Inflammatory macrophage (primary cell): Measurements from ENCODE around the gene NCOA7.
"Not testable (repeated sequence)": the region's sequence is repeated elsewhere in the genome, so short reads cannot be mapped to it uniquely, and the experiment has no call there.

Experiments
- DNase-seq, 2 donors: peaks; one replicate each; pipeline ENCODE4 v3.0.0-alpha.2; 2020 to 2022

Gene NCOA7

DNA sequence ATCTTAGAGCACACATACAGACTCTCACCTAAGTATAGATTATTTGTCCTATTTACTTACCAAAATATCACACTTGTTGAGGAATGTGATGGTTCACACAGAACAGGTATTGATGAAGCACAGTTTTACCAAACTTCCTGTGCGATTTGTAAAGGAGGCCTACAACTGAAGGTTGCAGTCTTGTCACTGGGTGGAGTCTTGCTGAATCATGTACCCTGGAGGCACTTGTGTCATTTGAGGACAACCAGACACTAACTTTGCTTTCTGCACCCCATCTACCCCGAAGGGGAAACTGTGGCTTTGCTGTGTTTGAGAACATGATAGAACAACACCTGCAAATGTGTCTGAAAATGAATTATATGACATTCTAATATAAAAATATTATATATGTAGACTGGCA, 133.4 kb downstream of the NCOA7 start:
- no peak for DNase-seq

DNA sequence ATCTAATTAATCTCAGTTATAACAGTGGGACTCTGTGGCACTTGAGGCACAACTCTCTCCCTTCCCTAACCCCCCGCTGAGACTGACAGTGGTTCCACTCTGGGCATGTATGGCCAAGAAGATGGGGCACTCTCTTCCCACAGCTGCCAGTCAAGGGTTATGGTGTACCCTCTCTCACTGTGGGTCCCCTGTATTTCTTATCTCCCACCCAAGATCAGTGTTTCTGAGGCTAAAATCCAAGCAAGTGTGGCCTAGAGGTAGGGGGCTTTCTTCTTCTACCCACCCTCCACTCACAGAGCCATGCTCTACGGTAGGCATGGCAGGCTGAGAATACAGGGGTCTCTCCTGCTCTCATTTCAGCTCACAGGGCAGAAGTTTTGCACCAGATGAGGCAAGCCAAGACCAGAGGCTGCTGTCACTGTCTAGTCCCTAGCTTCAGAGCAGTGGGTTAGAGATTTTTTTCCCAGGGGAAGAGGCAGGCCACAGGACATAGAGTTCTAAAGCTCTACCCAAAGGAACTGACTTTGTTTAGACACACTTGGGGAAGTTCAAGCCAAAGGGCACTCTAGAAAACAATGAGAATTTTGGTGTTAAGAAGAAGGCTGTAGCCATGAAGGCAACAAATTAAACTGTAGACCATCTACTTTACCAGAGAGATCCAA, 134.1 kb downstream of the NCOA7 start:
- no peak for DNase-seq

DNA sequence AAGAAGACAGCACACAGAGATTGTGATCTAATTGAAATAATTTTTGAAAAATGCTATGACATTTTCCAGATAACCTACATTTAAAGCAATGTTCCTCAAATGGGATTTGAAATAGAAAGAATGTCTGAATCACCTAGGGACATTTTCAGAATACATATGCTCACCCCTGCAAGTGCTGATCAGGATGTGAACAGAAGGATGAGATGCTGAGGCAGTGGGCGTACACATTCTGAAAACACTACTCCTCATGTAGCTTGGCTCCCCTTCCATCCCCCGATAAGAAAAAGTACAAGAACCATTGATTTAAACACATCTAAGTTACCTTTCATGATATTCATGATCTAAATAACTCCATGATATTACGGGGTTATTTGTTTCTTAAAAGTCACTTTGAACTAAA, 136.0 kb downstream of the NCOA7 start:
- DNase-seq, result no peak

DNA sequence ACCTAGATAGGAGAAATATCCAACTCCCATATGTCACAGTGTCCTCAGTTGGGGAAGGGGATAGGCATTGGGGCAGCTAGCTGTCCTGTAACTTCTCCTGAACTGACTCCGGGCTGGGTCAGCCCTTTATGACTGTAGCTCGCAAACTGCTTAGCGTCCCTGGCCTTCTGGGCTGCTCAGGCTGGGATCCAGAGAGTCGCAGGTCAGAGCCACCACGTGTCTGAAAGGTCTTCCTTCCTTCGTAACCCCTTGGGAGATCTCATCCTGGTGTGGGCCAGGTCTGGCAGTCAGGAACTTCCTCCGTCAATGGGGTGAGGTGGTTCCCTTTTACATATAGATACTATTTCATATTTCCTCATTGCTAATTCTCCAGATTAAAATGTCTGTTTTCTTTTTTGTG, 137.0 kb downstream of the NCOA7 start:
- DNase-seq, result peak; percentile 25 to 37

DNA sequence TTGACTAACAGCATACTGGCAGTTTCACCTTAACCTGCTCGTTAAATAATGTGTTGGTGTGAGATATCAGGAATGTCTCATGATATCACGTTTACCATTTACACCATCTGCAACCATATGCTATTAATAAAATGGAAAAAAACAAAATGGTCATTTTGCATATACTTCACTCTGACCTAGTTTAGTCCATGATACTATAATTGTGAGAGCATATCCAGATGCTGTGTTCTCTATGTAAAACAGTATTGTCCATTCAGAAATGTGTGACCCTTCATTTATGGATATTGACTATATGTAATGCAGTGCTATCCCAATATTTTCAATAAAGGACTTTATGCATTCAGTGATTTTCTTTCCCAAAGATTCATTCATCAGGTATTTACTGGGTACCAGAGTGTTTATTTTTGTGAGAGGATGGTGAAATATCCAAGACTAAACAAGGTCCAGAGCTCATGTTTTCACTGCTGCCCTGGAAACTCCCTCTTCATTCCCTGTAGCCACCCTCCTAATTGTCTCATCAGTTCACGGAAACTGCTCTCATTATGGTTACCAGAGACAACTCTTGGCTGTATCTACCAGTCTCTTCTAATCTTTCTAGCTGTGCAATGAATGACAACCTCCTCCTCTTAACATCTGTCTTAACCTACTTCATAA, 140.1 kb downstream of the NCOA7 start:
- DNase-seq, result no peak

DNA sequence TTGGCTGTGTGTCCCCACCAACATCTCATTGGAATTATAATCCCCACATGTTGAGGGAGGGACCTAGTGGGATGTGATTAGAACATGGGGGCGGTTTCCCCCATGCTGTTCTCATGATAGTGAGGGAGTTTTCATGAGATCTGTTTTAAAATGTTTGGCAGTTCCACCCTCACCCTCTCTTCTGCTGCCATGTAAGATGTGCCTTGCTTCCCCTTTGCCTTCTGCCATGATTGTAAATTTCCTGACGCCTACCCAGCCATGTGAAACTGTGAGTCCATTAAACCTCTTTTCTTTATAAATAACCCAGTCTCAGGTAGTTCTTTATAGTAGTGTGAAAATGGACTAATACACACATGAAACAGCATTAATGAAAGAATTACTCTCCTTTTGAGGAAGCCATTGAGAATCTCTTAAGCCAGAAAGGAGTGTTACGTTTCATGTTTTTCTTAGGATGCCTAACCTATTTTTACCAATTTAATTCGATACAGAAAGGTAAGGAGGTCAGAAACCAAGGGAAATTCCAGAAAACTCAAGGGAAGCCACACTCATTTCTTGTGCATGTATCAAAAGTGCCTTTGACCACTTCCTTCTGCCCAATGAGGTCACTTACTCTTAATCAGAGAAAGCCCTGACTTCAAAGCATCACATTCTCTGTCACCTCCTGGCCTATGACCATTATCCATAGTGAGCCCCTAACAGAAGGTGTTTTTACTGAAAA, 141.1 kb downstream of the NCOA7 start:
- DNase-seq, result no peak

DNA sequence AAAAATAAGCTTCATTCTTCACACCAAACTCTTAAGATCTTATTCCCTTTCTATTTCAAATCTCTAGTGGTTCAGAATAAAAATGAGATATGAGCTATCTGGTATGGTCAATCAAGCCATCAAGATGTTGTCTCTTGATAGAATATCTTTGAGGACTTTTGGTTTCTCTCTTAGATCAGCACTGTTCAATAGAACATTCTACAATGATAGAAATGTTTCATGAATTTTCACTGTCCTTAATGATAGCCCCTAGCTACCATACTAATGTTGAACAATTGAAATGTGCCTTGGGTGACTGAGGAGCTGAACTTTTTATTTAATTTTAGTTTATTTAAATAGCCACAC, 141.7 kb downstream of the NCOA7 start:
- no peak for DNase-seq

DNA sequence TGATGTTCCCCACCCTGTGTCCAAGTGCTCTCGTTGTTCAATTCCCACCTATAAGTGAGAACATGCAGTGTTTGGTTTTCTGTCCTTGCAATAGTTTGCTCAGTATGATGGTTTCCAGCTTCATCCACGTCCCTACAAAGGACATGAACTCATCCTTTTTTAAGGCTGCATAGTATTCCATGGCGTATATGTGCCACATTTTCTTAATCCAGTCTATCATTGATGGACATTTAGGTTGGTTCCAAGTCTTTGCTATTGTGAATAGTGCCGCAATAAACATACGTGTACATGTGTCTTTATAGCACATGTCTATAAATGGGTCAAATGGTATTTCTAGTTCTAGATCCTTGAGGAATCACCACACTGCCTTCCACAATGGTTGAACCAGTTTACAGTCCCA, 144.8 kb downstream of the NCOA7 start:
- DNase-seq, result not testable (repeated sequence)

DNA sequence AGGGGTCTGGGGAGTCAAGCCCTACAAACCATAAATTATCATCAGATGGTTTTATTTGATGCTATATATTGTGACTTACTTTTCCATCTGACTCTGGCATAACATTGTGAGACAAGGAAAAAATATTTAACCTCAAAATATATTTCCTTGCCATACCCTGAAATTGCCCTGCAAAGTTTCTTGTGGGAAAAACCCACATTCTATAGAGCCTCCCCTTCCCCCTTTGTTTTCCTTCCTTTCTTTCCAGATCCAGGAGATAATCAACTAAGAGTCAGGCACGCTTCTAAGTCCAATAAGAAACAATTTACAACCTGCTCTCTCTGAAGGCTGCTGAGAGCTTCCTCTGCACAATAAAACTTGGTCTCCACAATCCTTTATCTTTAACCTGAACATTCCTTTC, 148.3 kb downstream of the NCOA7 start:
- no peak for DNase-seq

DNA sequence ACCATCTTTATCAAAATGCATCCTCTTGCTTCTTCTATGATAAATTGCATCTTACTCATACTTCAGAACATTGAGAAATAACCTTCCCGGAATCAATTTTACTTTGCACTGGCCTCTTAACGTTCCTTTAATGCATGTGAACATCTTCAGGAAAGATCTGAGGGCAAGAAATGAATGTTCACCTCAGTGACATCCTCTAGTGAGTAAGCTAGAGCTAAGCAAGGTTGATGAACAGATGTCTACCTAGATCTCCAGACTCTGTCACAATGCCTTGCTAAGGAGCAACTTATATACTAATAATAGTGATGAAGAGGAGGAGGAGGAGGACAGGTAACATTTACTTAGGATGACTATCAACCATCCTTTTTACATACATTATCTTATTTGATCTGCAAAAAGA, 149.0 kb downstream of the NCOA7 start:
- no peak for DNase-seq

DNA sequence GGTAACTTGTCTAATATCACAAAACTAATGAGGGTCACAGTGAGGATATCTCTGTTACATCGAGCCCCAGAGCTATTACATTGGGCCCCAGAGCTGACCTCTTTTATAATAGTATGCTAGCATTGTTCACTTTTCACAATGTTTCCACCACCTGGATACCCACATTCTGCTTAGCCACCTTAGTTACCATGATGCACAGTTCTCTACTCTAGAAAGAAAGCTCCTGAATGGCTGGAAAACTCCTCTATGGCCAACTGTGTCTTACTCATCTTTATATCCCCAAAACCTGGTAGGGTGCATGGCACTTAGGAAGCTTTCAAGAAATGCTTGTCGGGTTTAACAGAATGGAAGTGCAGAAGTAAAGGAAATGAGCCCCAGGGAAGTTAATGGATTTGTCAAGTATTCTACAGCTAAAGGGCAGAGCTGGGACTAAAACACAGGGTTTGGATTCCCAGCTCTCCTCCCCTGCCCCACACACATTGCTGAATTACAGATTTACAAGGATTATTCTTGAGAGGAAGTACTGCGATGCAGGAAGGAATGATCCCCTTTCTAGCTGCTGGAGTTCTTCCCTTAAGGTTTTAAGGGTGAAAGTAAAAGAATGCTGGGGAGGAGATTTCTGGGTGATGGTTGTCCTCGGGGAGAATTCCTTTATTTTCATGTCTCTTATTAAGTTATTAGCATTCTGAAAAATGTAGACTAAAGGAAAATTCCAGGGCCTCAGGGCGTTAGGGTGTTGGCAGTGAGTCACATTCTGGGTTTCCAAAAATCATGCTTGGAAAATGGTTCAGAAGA, 149.7 kb downstream of the NCOA7 start:
- DNase-seq, result no peak

DNA sequence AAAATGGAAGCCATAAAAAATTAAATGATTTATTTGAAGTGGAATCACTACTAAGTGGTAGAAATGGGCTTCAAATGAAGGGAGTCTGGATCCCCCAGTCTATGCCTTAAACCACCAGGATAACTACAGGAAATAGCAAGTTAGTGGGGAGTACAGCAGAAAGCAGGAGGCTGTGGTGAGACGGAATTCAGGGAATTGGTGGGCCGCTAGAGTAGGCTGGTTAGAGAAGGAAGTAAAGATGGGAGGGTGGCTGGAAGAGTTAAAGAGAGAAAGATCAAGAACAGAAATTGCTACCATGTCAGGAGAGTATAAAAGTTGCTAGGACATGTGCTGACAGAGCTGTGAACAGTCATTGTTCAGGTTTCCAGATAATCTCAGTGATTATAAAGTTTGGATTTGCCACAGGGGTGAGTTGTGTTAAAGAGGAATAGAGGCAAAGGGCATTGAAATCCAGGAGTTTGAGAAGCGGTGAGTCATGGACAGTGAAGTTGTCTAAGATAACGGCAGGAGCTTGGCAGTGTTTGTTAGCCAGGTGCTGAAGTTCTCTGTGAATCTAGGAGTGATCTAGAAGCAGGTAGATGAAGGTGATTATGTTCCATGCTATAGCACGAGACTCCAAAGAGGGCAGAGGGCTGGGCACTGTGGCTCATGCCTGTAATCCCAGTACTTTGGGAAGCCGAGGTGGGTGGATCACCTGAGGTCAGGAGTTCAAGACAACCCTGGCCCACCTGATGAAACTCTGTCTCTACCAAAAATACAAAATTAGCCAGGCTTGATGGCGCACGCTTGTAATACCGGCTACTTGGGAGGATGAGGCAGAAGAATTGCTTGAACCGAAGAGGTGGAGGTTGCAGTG, 152.1 kb downstream of the NCOA7 start:
- DNase-seq, result no peak

DNA sequence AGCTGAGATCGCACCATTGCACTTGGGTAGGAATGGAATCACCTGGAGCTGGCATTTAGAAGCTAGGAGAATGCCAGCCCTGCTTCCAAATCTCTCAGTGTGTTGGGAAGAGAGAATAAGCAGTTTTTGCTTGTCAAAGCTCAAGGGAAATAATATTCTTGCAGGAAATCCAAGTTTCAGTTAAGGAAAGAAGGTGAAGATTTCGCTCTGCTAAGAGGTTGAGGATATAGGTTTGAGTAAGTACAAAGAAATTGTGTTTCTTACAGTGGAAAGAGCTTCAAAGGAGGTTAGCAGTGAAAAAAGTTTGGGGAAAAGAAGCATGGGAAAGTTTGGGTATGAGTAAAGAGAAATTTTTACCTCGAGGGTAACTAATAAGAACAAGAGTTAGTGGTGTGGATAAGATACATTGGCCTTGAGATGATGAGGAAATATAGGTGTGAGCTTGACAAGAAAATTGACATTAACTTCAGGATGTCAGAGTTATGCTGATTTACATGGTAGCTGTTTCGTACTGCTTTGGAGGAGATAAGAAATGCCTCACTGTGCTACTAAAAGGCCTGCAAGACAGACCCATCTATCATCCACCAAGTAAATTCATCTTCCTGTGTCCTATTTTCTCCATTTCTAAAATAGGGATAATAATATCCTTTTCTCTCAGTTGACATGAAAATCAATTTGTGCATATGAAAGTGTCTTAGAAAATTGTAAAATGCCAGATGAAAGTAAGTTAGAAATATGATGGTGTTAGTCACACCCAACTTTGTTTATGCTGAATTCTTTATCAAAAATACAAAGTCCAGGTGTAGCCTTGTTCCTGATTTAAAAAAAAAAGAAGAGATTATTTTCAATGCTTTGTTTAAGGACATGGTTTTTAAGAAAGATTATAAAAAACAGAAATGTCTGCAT, 153.0 kb downstream of the NCOA7 start:
- DNase-seq, result no peak

DNA sequence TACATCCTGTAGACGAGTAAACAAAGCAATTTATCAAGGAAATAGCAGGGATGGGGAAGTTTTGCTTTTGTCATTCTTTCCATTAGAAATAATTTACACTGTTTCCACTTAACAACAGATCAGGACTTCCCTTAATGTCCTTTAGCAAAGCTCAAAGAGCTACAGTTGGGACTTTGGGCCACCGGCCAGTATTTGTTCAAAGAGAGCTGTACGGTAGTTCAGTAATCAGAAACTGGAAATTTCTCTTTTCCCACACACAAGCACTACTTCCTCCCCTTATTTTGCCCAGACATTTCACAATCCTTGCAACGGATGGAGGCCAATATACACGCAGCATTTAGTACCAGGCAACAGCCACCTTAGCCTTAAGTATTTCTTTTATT, 153.7 kb downstream of the NCOA7 start:
- DNase-seq, result peak; percentile 61 to 66

DNA sequence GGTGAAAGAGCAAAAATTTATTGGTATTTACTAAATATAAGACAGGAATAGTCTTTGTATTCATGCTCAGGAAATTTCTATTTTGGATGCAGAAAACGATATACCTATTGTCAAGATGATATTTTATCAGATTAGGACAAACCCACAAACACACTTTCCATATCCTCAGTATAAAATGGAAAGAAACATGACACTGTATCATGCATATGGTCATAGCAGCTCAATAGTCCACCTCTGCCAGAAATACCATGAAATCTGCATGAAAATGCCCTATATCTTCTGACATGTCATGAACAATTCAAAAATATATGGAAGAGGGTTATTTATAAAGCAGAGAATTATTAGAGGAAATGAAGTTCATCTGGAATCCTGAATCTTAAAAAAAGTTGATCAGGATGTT, 154.1 kb downstream of the NCOA7 start:
- DNase-seq, result no peak

DNA sequence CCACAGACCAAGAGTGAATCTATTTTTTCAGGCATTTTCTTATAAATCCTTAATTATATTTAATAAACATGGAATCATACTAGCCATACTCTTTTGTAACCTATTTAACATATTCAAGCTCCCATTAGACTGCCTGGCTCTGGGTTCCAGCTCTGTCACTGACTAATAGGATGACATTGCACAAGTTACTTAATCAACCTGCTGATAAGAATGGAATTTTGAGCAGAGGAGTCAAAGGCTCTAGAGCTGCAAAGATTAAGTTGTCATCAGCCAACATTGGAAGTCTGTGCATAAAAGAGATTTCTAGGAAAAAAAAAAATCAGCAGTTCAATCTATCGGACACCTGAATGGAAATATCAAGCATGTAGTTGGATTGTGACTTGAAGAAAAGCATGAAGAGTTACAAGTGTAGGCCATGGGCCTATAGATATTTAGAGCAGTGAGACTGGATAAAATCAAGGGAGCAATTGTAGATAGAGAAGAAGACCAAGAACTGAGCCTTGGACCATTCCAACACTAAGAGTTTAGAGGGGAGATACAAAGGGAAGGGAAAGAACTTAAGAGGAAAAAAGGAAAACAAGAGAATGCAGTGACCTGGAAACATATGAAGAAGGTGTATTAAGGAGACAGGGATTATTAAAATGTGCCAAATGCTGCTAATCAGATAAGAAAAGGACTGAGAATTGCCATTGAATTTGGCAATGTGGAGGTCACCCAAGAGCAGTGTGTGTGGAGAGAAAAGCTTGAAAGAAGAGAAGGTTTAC, 154.8 kb downstream of the NCOA7 start:
- no peak for DNase-seq

DNA sequence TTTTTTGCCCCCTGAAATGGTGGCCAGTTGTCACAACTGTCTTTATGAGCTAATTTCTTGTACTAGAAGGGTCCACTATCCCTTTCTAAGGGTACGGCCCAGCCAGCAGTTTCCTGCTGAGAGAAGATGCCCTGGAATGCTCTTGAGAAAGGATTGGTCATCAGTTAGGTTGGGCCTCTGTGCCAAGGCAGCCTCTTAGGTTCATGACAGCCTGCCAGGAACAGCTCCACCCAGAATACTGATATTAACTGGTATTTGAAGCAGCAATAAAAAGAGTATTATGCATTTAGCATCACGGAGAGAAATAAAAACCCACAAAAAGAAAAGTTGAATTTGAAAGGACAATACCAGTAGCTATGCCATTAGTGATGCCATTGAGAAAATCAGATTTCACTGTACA, 156.9 kb downstream of the NCOA7 start:
- no peak for DNase-seq

DNA sequence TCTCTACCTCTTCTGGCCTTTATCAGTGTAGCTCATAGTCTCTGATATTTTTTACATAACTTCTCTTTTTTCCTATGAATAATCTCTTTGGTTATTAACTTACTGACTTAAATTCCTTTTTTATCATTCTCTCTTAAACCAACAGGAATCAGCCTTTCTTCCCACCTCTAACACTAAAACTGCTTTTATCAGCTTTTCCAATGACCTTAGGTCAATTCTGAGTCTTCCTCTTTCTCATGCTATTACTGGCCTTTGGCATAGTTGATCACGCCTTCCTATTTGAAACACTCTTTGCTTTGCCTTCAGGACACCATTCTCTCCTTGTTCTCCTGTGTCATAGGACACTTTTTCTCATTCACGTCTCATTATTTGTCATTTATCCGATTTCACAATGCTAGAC, 157.7 kb downstream of the NCOA7 start:
- DNase-seq, result peak; percentile 30 to 46

DNA sequence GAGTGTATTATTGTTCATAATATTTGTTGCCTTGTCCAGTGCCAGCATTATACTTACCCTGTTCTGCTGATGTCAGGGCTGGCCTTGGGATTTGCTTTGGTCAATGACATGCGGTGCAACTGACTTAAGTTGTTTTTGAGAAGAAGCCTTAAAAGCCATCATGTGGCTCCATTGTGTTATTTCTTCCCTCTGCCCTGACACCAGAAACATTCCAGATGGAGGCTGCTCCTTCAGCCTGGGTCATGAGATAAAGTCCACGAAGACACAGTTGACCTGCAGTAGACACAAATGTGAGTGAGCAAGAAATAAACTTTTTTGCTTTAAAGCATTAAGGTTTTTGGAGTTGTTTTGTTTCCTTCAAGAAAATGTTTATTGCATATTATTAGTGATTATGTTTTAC, 158.3 kb downstream of the NCOA7 start:
- DNase-seq, result no peak

DNA sequence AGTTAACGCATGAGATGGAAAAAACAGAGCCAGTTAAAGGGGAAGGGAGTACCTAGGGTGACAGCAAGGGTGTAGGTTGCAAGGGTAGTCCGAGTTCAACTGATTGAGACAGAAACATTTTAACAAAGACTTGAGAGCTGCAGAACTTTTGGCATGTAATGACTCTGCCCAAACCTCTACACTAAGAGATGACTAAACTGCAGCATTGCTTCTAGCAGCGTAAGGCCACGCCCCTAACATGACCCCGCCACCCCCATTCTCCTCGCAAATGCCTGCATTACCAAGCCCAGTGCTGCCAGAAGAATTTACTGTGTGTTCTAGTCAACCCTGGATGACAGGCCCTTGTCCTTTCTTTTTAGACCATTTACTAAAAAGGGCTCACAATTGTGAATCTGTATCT, 159.5 kb downstream of the NCOA7 start:
- DNase-seq, result no peak

DNA sequence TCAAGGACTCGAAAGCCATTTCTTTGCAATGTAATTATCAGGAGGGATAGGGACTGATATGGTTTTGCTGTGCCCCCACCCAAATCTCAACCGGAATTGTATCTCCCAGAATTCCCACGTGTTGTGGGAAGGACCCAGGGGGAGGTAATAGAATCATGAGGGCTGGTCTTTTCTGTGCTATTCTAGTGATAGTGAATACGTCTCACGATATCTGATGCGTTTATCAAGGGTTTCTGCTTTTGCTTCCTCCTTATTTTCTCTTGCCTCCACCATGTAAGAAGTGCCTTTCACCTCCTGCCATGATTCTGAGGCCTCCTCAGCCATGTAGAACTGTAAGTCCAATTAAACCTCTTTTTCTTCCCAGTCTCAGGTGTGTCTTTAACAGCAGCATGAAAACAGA, 160.0 kb downstream of the NCOA7 start:
- DNase-seq, result not testable (repeated sequence)
